HG02973 (cell line): ENCODE data around the gene PRPH2.

Experiments
- ATAC-seq: cut with Tn5 transposase; IDR thresholded peaks from one replicate; pipeline ENCODE4 v1.9.1; 2021; ENCODE audit warnings: moderate library complexity; ENCODE audit not compliant: unreplicated experiment

The PRPH2 gene

GRCh38 chr6:42722497-42722896 lies at the start of gene PRPH2:
Gene PRPH2 (minus strand): TSS chr6:42722597. CDS start chr6:42722334, 263 bp downstream.
- ATAC-seq = no peak

- ATAC-seq = no peak
Observed at GRCh38 chr6:42771741-42772100, 49.3 kb upstream of the PRPH2 start.

- no peak for ATAC-seq
Observed at GRCh38 chr6:42769836-42770235, 47.4 kb upstream of the PRPH2 start.

- no peak for ATAC-seq
Observed at GRCh38 chr6:42769051-42769450, 46.7 kb upstream of the PRPH2 start.

- ATAC-seq = no peak
Observed at GRCh38 chr6:42766163-42766670, 43.8 kb upstream of the PRPH2 start.

- no peak for ATAC-seq
Observed at GRCh38 chr6:42764911-42765648, 42.7 kb upstream of the PRPH2 start.

GRCh38 chr6:42762950-42763349 lies 40.6 kb upstream of the PRPH2 start:
- ATAC-seq = no peak

GRCh38 chr6:42762426-42762859 lies 40.0 kb upstream of the PRPH2 start:
- no peak for ATAC-seq

GRCh38 chr6:42761287-42762067 lies 39.1 kb upstream of the PRPH2 start:
- no peak for ATAC-seq

GRCh38 chr6:42758756-42759430 lies 36.5 kb upstream of the PRPH2 start:
- no peak for ATAC-seq

- no peak for ATAC-seq
Observed at GRCh38 chr6:42756722-42757121, 34.3 kb upstream of the PRPH2 start.

GRCh38 chr6:42754759-42755158 lies 32.4 kb upstream of the PRPH2 start:
- no peak for ATAC-seq

GRCh38 chr6:42751055-42751454 lies 28.7 kb upstream of the PRPH2 start:
- ATAC-seq = no peak

GRCh38 chr6:42748203-42748898 lies 26.0 kb upstream of the PRPH2 start:
- ATAC-seq = no peak

- peak; percentile 42 for ATAC-seq
Observed at GRCh38 chr6:42746463-42747391, 24.3 kb upstream of the PRPH2 start.

- ATAC-seq = peak; percentile 56
Observed at GRCh38 chr6:42745640-42746462, 23.5 kb upstream of the PRPH2 start, which contains the start of gene TBCC. Gene TBCC (minus strand): TSS chr6:42746103. CDS start chr6:42746073, 30 bp downstream.

- no peak for ATAC-seq
Observed at GRCh38 chr6:42745083-42745639, 22.8 kb upstream of the PRPH2 start.

- no peak for ATAC-seq
Observed at GRCh38 chr6:42744351-42744893, 22.0 kb upstream of the PRPH2 start.
